Naive thymus-derived CD8-positive, alpha-beta T cell (primary cell): ENCODE data around the gene GATB. TPM values are rescaled to one million over a fixed set of nuclear protein-coding genes. Genes with fewer than 3 reads are reported as not detected.

ENCODE experiments used
- ATAC-seq, 2 donors: fragments of 150-1000 bp; cut with Tn5 transposase in 1 of 2; sonication (Bioruptor Pico), chemical (Tn5 transposase) in 1 of 2; 1 replicate in 1 of 2; 2 replicates in 1 of 2; pipeline ENCODE4 v1.10.0; 2021; ENCODE audit warnings: mild to moderate bottlenecking in 2 of 2, moderate library complexity in 2 of 2
- POLR2A ChIA-PET: fragments of 350-600 bp; sonication (Branson Sonifier 250); formaldehyde crosslinking; loops from one replicate; lab custom pipeline; 2021; ENCODE audit warnings: antibody characterized with exemption; lab: Charles Lee
- DNase-seq, 10 donors: peaks; one replicate each; pipeline versions ENCODE4 v3.0.0 to v3.0.0-alpha.2; 2020 to 2022
- H3K27ac Mint-ChIP-seq, 10 donors: one replicate each; pipeline ENCODE4 v1.8.0; 2020 to 2022; ENCODE audit warnings: mild to moderate bottlenecking in 10 of 10, mixed read lengths in 10 of 10, moderate library complexity in 4 of 10, inconsistent platforms in 1 of 10
- H3K27me3 Mint-ChIP-seq, 5 donors: one replicate each; pipeline ENCODE4 v1.8.0; 2021 to 2022; ENCODE audit warnings: mixed read lengths in 5 of 5
- H3K36me3 Mint-ChIP-seq, 3 donors: one replicate each; pipeline ENCODE4 v1.8.0; 2020 to 2022; ENCODE audit warnings: mixed read lengths in 3 of 3, mild to moderate bottlenecking in 2 of 3, inconsistent platforms in 1 of 3
- H3K4me1 Mint-ChIP-seq, 4 donors: one replicate each; pipeline ENCODE4 v1.8.0; 2021 to 2022; ENCODE audit warnings: mixed read lengths in 4 of 4
- H3K4me3 Mint-ChIP-seq, 10 donors: one replicate each; pipeline ENCODE4 v1.8.0; 2020 to 2022; ENCODE audit warnings: mild to moderate bottlenecking in 10 of 10, mixed read lengths in 10 of 10, moderate library complexity in 6 of 10, inconsistent platforms in 1 of 10
- H3K9me3 Mint-ChIP-seq, 9 donors: one replicate each; pipeline ENCODE4 v1.8.0; 2020 to 2022; ENCODE audit warnings: mixed read lengths in 9 of 9, mild to moderate bottlenecking in 3 of 9, inconsistent platforms in 1 of 9, moderate library complexity in 1 of 9
- polyA plus RNA-seq, 3 donors: library from polyadenylated mRNA; unstranded; fragments of 300-500 nt; fragmentation: Illumina TruSeq; gene quantifications; one replicate each; pipeline ENCODE4 v1.2.3, GENCODE V29; 2021
- total RNA-seq, 8 experiments: library from RNA in 2 of 8; stranded (reverse) in 2 of 8; gene quantifications; one replicate each; pipeline ENCODE4 v1.2.3 and lab custom pipeline; 2021 to 2026

The GATB gene
- total and polyA plus RNA-seq, 5 experiments from 2014 or later = 8.9 to 16.3 (median 13.5) TPM

DNA sequence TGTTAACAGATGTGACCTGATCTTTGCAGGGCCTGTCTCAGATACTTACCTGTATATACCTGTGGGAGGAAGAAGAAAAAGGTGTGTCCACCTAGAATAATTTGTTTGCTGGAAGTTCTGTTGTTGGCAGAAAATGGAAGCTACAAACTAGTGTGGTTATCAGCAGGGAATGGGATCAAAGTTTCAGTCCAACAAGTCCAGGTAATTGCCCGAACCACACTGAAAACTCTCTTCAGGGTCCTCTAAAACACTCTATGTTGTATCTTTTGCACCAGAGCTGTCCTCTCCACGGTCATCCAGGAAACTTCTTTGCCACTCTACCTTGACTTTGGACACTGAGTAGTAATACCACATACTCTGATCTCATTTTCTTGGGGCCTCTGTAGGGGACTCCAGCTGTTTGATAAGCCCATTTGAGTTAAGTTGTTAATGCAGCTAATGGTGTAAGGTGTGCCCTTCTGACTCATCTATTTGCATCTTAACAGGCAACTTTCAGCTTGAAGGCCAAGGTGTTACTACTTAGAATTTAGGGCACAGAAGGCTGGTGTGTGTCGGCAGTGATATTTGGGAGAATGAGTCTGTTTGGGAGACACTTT is 38.7 kb upstream of the GATB start:
- Mint-ChIP-seq H3K27ac (no peak overlapping the region), H3K4me3 (no peak overlapping the region), H3K36me3 (no peaks in the 10 kb centered on the region), H3K9me3 (peaks cover 0 to 3% (median 0%) of the 10 kb centered on the region in 9 donors), H3K27me3 (peaks cover 0 to 4% (median 0%) of the 10 kb centered on the region in 5 donors), H3K4me1 (peaks cover 0 to 1% (median 0%) of the 10 kb centered on the region in 4 donors)
- POLR2A ChIA-PET = no interaction called here
- DNase-seq (no peak), ATAC-seq (no peak)

- ATAC-seq = no peak
- no peak for DNase-seq
- POLR2A ChIA-PET = no interaction called here
- H3K27me3 Mint-ChIP-seq = peaks cover 0 to 6% (median 4%) of the 10 kb centered on the region in 5 donors
- H3K36me3 Mint-ChIP-seq = no peaks in the 10 kb centered on the region
- peaks cover 0 to 1% (median 0%) of the 10 kb centered on the region in 4 donors for H3K4me1 Mint-ChIP-seq
- H3K27ac Mint-ChIP-seq = no peak overlapping the region
- H3K9me3 Mint-ChIP-seq = peaks cover 0 to 3% (median 0%) of the 10 kb centered on the region in 9 donors
- no peak overlapping the region for H3K4me3 Mint-ChIP-seq
Measured at GRCh38 chr4:151798678-151799416, 38.0 kb upstream of the GATB start.

DNA sequence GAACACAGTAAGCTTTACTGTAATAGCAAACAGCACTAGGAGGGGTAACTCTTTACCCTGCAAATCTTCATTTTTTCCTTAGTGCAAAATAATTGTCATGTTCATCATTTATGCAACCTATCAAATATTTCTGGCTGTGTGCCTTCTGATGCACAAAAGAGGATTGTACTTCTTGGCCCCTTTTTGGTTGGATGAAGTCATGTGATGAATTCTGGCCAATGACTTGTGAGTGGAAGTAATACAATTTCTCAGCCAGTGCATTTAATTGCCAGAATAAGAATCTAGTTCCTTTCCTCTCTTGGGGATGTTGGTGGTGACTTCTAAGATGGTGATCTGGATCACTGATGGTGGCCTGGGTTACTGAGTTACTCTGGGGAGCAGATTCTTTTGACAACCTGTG is 37.0 kb upstream of the GATB start:
- POLR2A ChIA-PET = interaction anchor here (0.6 kb wide), 1 partner anchor 208 kb away, joined by 3 read pairs; no protein-coding TSS in a partner anchor
- peaks cover 0 to 3% (median 0%) of the 10 kb centered on the region in 9 donors for H3K9me3 Mint-ChIP-seq
- no peak overlapping the region for H3K27ac Mint-ChIP-seq
- H3K27me3 Mint-ChIP-seq = peaks cover 0 to 9% (median 6%) of the 10 kb centered on the region in 5 donors
- ATAC-seq = no peak
- no peak for DNase-seq
- peaks cover 0 to 3% (median 0%) of the 10 kb centered on the region in 4 donors for H3K4me1 Mint-ChIP-seq
- no peaks in the 10 kb centered on the region for H3K36me3 Mint-ChIP-seq
- no peak overlapping the region for H3K4me3 Mint-ChIP-seq

DNA sequence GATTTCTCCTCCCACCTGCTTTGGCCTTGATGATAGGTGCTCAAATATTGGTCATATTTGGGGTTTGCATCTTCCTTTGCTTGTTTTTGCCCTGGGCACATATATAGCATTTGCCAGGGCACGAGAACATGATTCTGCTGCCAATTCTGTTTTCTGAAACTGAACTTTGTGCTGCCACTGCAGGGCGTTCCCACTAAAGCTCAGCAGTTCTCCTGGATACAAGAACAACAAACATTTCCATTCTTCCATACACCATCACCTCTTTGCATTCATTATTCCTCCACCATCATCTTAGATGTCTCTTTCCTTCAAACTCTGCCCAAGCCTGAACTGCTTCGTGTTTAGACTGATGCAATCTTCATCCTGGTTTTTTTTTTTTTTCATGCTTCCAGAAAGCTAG is 36.3 kb upstream of the GATB start:
- no peak for ATAC-seq
- peaks cover 0 to 3% (median 0%) of the 10 kb centered on the region in 9 donors for H3K9me3 Mint-ChIP-seq

DNA sequence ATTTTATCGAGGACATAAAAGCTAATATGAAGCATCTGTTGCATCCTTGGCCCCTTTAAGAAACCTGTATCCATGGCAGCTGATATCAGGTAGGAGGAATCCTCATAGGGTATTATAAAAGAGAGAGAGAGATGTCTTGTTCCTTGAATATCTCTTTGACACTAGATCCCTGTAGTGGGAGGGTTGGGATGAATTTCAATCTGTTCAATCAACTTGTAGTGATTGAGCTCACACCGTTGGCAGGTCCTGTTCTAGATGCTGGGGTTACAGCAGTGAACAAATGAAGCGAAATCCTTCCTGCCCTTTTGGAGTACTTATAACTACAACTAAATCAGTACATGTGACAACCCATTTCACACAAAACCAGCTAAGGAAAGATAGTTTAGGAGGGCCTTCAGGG is 35.3 kb upstream of the GATB start:
- DNase-seq (no peak), ATAC-seq (no peak)
- Mint-ChIP-seq H3K36me3 (no peaks in the 10 kb centered on the region), H3K4me1 (peaks cover 0 to 3% (median 0%) of the 10 kb centered on the region in 4 donors), H3K9me3 (peaks cover 0 to 3% (median 0%) of the 10 kb centered on the region in 9 donors), H3K27ac (no peak overlapping the region), H3K27me3 (peaks cover 0 to 9% (median 6%) of the 10 kb centered on the region in 5 donors), H3K4me3 (no peak overlapping the region)
- POLR2A ChIA-PET = no interaction called here

More for the DNA sequence above, 36.3 kb upstream of the GATB start:
- Mint-ChIP-seq H3K27me3 (peaks cover 0 to 9% (median 6%) of the 10 kb centered on the region in 5 donors), H3K27ac (no peak overlapping the region), H3K36me3 (no peaks in the 10 kb centered on the region), H3K4me1 (peaks cover 0 to 3% (median 0%) of the 10 kb centered on the region in 4 donors), H3K4me3 (no peak overlapping the region)
- POLR2A ChIA-PET = interaction anchor here (0.6 kb wide), 1 partner anchor 208 kb away, joined by 3 read pairs; no protein-coding TSS in a partner anchor
- no peak for DNase-seq

DNA sequence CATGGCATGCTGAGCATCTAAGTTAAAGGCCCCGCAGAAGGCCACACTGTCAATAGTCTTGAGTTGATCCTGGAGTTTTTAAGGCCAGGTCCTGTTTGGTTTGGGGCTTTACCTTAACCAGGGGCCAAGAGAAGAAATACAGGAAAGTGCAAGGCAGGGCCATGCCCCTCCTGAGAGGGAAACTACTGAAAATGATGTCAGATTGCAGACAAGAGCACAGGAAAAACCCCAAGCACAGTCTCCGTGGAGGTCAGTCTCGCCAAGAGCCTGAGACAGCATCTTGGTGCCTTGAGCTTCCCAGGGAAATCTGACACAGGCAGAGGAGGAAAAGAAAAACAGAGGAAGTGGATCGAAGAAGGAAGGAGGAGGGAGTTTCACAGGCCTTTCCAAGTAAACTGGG is 32.2 kb upstream of the GATB start:
- no peak for DNase-seq

DNA sequence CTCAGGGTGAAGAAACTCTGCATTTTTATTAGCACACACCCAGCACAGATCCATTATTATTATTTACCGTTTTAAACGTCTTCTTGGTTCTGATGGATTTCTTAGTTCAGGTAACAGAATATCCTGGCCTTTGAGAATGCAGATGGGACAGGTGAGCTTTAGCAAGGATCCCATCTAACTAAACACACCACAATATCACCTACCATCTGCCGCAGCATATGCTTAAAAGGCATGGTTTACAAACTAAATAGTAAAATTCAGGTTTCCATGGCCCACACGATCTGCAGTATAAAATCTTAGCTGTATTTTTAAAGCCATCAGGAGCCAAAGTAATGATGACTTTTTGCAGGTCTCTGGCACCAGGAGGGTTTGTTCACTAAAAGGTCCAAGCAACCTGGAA is 31.7 kb upstream of the GATB start:
- Mint-ChIP-seq H3K27me3 (peaks cover 0 to 9% (median 6%) of the 10 kb centered on the region in 5 donors), H3K36me3 (no peaks in the 10 kb centered on the region), H3K4me3 (no peak overlapping the region), H3K4me1 (peaks cover 0 to 3% (median 0%) of the 10 kb centered on the region in 4 donors), H3K27ac (no peak overlapping the region), H3K9me3 (no peaks in the 10 kb centered on the region)
- ATAC-seq = no peak
- DNase-seq = no peak
- POLR2A ChIA-PET = no interaction called here

More for the DNA sequence above, 32.2 kb upstream of the GATB start:
- H3K4me3 Mint-ChIP-seq = peak overlapping the region in 1 of 10 donors; percentile 52
- H3K36me3 Mint-ChIP-seq = no peaks in the 10 kb centered on the region
- peaks cover 0 to 9% (median 6%) of the 10 kb centered on the region in 5 donors for H3K27me3 Mint-ChIP-seq
- no peak for ATAC-seq
- H3K9me3 Mint-ChIP-seq = no peaks in the 10 kb centered on the region
- H3K4me1 Mint-ChIP-seq = peaks cover 0 to 3% (median 0%) of the 10 kb centered on the region in 4 donors
- POLR2A ChIA-PET = no interaction called here
- no peak overlapping the region for H3K27ac Mint-ChIP-seq

DNA sequence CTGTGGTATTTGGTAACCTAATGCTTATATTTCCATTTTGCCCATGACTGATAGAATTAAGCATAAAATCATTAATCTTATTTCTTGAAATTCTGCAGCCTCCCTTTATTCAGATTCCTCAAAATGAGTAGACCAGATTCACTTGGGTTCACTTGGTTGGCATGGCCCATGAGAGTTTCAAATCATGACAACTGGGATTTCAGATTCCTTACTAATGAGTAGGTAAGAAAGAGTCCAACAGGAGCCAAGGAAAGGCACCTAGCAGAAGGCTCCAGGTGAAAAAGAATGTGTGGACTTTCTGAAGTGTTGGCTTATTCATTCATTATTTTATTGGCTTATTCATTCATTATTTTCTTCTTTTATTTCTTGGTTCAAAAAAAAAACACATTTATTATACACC is 27.2 kb upstream of the GATB start:
- Mint-ChIP-seq H3K36me3 (no peaks in the 10 kb centered on the region), H3K27ac (no peak overlapping the region), H3K27me3 (peaks cover 0 to 6% (median under 1%) of the 10 kb centered on the region in 5 donors), H3K9me3 (no peaks in the 10 kb centered on the region), H3K4me1 (peaks cover 0 to under 1% (median under 1%) of the 10 kb centered on the region in 4 donors), H3K4me3 (no peak overlapping the region)
- POLR2A ChIA-PET = no interaction called here
- DNase-seq (no peak), ATAC-seq (no peak)

DNA sequence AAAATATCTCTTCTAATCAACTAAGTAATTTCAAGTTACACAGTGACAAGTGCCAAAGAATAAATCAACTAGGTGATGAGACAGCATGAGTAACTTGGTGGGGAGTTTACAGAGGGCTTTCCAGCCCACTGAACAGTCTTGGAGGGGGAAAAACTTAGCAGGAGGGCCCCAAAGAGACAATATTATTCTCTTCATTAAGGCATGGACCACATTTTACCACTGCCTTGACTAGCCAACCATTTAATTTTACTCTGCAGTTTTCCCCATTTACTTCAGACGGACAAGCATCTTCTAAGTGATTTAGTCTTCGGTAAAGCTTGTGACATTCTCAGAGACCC is 25.3 kb upstream of the GATB start:
- DNase-seq = no peak
- Mint-ChIP-seq H3K4me3 (no peak overlapping the region), H3K27me3 (peaks cover 0 to 12% (median under 1%) of the 10 kb centered on the region in 5 donors), H3K27ac (no peak overlapping the region), H3K9me3 (no peaks in the 10 kb centered on the region), H3K4me1 (peaks cover 3 to 14% (median 10%) of the 10 kb centered on the region in 4 donors), H3K36me3 (no peaks in the 10 kb centered on the region)
- no peak for ATAC-seq
- POLR2A ChIA-PET = no interaction called here

DNA sequence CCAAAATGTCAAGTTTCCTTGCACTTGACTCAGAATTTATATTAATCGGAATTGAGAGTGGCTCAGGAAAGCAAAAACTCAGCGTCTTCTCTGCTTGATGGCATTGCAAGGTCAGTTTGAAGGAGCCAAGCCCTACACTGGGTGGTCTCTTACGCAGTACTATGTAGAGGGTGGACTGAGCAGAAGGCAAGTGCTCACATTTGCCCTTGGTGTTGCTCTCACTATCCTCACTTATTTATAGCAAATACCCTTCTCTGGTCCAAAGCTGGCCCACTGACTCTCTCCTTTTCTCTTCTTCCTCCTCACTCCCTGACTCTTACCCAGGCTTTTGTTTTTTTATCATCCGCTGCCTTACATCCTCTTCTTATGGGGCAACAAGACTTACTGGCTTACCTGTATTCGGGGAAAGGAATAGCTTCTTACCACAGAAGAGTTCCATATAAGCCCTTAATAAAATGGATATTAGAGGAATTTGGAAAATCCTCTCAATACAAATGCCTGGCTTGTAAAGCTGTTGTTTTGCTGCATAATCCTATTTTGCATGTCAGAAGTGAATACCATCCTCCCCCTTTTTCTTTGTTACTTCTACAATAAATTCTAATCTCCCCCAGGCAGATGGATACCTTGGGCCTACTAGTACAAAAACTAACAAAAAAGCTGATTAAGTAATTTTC is 24.8 kb upstream of the GATB start:
- Mint-ChIP-seq H3K36me3 (no peaks in the 10 kb centered on the region), H3K4me3 (no peak overlapping the region), H3K27ac (no peak overlapping the region), H3K4me1 (peaks cover 3 to 14% (median 10%) of the 10 kb centered on the region in 4 donors), H3K27me3 (peaks cover 0 to 15% (median 4%) of the 10 kb centered on the region in 5 donors), H3K9me3 (no peaks in the 10 kb centered on the region)
- POLR2A ChIA-PET = no interaction called here
- no peak for ATAC-seq
- no peak for DNase-seq

DNA sequence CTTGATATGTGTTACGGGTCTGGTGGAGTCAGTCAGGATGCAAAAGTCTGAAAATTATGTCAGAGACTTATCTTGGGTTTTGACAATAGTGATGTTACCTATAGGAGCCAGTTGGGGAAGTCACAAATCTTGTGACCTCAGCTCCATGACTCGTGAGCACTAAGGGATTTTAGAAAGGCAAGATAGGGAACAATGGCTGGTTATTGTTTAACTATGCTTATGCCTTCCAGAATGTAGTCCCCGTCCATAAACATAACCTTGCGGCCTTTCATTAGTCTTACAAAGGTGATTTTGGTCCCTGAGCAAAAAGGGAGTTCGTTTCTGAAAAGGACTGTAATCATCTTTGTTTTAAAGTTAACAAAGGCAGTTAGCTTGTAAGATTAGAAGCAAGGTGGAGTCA is 23.9 kb upstream of the GATB start:
- Mint-ChIP-seq H3K4me3 (no peak overlapping the region), H3K9me3 (no peaks in the 10 kb centered on the region), H3K27ac (no peak overlapping the region), H3K36me3 (no peaks in the 10 kb centered on the region), H3K27me3 (peaks cover 0 to 14% (median 4%) of the 10 kb centered on the region in 5 donors), H3K4me1 (peaks cover 3 to 14% (median 10%) of the 10 kb centered on the region in 4 donors)
- DNase-seq = no peak
- no peak for ATAC-seq
- POLR2A ChIA-PET = interaction anchor here (0.5 kb wide), 1 partner anchor 10 kb away, joined by 3 read pairs; no protein-coding TSS in a partner anchor

DNA sequence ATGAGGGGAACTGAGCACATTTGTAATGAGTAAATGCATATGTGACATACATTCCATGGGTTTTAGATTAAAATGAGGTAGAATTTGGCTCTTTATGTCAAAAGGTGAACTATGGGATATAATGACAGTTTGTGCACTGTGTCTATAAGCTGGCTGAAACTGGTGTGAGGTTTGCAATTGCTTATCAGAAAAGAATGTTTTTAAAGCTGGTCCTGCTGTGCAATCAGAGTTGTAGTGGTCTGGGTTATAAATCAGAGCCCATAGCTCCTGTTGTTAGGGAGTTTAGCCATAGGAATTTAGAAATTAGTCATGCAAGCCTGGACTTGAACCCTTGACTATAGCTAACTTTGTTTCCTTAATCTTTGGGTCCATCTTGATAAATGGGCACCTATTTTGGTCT is 23.1 kb upstream of the GATB start:
- H3K27ac Mint-ChIP-seq = no peak overlapping the region
- H3K4me1 Mint-ChIP-seq = peaks cover 3 to 14% (median 10%) of the 10 kb centered on the region in 4 donors
- H3K27me3 Mint-ChIP-seq = peaks cover 0 to 18% (median 4%) of the 10 kb centered on the region in 5 donors
- DNase-seq = no peak
- H3K9me3 Mint-ChIP-seq = no peaks in the 10 kb centered on the region
- POLR2A ChIA-PET = interaction anchor here (0.5 kb wide), 1 partner anchor 11 kb away, joined by 3 read pairs; no protein-coding TSS in a partner anchor
- ATAC-seq = no peak
- no peaks in the 10 kb centered on the region for H3K36me3 Mint-ChIP-seq
- H3K4me3 Mint-ChIP-seq = no peak overlapping the region
